CMK (cell line): ENCODE measurements around the gene NFIC.

Experiments used
- DNase-seq: peaks from one replicate; pipeline ENCODE4 v3.0.0-alpha.2; 2010; ENCODE audit warnings: low read depth

NFIC gene

GRCh38 chr19:3359015-3359918 is 7.1 kb upstream of the NFIC start:
- DNase-seq: no peak

- DNase-seq: no peak
Observed at GRCh38 chr19:3359919-3360420, 6.4 kb upstream of the NFIC start.

GRCh38 chr19:3360421-3361383 is 5.7 kb upstream of the NFIC start:
- DNase-seq: no peak

GRCh38 chr19:3361384-3362216 is 4.8 kb upstream of the NFIC start:
- no peak for DNase-seq

- no peak for DNase-seq
Observed at GRCh38 chr19:3362217-3362906, 4.0 kb upstream of the NFIC start.

- no peak for DNase-seq
Observed at GRCh38 chr19:3363841-3364500, 2.4 kb upstream of the NFIC start.

GRCh38 chr19:3364501-3364858 is 1.9 kb upstream of the NFIC start:
- no peak for DNase-seq

GRCh38 chr19:3365093-3365835 is 1.1 kb upstream of the NFIC start:
- no peak for DNase-seq

- no peak for DNase-seq
Observed at GRCh38 chr19:3366753-3367627, 607 bp downstream of the NFIC start.

- no peak for DNase-seq
Observed at GRCh38 chr19:3367628-3368440, 1.5 kb downstream of the NFIC start.

GRCh38 chr19:3368441-3368795 is 2.0 kb downstream of the NFIC start:
- no peak for DNase-seq

- DNase-seq: no peak
Observed at GRCh38 chr19:3368848-3369336, 2.5 kb downstream of the NFIC start.

GRCh38 chr19:3369337-3370213 is 3.2 kb downstream of the NFIC start:
- no peak for DNase-seq

GRCh38 chr19:3370214-3370720 is 3.9 kb downstream of the NFIC start:
- DNase-seq: no peak

- DNase-seq: no peak
Observed at GRCh38 chr19:3370728-3371591, 4.6 kb downstream of the NFIC start.

- DNase-seq: no peak
Observed at GRCh38 chr19:3372413-3372812, 6.0 kb downstream of the NFIC start.
